Choroid plexus epithelial cell (primary cell): ENCODE results near the gene TAGLN2.
A peak's percentile ranks its signal among the peaks of the same experiment; 100 is the strongest.

Experiments
- DNase-seq: peaks from one replicate; pipeline ENCODE4 v3.0.0-alpha.2; 2010; ENCODE audit warnings: low read depth
- H3K4me3 ChIP-seq: 2 replicates; pipeline ENCODE4 v1.5.1; 2011; ENCODE audit warnings: low read depth, mild to moderate bottlenecking, control low read depth, low read length, moderate library complexity
- TF ChIP-seq, protein P1 (sequence below): conservative IDR thresholded peaks from 2 replicates; pipeline ENCODE4 v1.5.1; 2011; ENCODE audit warnings: low read depth, mild to moderate bottlenecking, control low read depth, inconsistent platforms, low read length, moderate library complexity

Gene TAGLN2

GRCh38 chr1:159930634-159931033, 5.3 kb upstream of the TAGLN2 start:
- DNase-seq = no peak
- H3K4me3 ChIP-seq = no peak overlapping the region
- TF ChIP-seq, protein P1, sequence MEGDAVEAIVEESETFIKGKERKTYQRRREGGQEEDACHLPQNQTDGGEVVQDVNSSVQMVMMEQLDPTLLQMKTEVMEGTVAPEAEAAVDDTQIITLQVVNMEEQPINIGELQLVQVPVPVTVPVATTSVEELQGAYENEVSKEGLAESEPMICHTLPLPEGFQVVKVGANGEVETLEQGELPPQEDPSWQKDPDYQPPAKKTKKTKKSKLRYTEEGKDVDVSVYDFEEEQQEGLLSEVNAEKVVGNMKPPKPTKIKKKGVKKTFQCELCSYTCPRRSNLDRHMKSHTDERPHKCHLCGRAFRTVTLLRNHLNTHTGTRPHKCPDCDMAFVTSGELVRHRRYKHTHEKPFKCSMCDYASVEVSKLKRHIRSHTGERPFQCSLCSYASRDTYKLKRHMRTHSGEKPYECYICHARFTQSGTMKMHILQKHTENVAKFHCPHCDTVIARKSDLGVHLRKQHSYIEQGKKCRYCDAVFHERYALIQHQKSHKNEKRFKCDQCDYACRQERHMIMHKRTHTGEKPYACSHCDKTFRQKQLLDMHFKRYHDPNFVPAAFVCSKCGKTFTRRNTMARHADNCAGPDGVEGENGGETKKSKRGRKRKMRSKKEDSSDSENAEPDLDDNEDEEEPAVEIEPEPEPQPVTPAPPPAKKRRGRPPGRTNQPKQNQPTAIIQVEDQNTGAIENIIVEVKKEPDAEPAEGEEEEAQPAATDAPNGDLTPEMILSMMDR = no peak

GRCh38 chr1:159930216-159930615, 4.9 kb upstream of the TAGLN2 start:
- H3K4me3 ChIP-seq = no peak overlapping the region
- TF ChIP-seq, protein P1 = no peak
- DNase-seq = no peak

DNA sequence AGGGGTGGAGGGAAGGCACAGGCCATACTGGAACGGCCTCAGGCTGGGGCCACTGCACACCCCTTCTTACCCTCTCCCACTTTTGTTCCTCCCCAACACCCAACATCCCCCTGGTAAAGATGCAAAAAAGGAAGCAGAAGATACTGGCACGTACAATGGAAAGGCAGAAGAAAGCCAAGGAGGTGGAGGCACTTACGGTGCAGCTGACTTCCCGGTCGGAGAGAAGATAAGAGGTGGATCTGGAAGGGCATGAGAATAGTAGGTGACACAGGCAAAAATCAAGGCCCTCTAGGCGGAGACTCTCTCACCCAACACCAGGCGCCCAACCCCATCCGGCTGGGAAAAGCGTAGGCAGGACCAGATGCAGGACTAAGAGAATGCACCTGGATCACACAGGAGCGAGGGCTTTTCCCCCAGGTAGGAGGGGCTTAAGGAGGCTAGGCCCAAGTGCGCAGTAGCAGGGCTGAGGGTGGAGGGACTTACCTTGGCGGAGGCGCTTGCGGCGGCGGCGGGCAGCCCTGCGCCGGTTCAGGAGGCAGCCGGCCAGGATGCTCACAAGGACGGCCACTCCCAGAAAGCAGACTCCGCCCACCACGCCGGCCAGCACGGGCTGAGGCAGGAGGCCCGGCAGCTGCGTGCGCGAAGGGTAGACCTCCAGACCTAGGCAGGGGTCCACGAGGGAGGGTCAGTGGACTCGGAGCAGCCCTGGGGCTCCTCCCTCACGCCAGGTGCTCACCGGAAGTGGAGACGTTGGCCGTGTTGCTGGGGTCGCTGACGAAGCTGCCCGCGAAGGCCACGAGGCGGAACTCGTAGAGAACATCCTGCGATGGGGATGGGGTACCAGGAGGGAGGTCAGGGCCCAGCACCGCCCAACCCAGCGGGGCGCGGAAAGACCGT, 4.1 kb upstream of the TAGLN2 start:
- TF ChIP-seq, protein P1 = no peak
- no peak for DNase-seq
- no peak overlapping the region for H3K4me3 ChIP-seq

GRCh38 chr1:159928491-159929050, 3.3 kb upstream of the TAGLN2 start:
- H3K4me3 ChIP-seq = no peak overlapping the region
- TF ChIP-seq, protein P1 = no peak
- DNase-seq = no peak

DNA sequence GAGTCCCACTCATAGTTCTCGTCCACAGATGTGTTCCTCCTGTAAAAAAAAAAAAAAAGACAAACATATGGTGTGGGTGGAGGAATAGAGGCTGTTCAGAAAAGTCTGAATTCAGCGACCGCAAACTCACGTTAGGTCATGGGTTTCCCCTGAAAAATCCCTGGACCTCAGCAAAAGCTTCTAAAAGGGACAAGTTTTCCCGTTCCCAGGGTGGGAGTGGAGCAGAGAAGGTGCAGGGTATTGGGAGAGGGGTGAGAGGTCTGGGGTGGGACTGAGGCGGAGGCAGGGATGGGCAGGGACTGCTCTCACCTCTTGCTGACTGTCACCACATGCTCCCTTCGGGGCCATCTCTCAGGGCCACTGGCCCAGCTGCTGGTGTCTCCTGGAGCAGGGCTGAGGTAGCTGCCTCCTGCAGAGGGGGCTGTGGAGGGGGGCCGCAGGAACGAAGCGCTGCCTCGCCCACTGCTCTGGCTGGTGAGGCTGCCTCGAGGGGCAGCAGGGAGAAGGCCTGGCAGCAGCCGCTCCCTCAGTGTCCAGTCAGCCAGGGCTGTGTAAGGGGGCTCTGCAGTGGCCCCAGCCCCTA, 2.6 kb upstream of the TAGLN2 start:
- DNase-seq = no peak
- TF ChIP-seq, protein P1 = peak; percentile 11
- no peak overlapping the region for H3K4me3 ChIP-seq

DNA sequence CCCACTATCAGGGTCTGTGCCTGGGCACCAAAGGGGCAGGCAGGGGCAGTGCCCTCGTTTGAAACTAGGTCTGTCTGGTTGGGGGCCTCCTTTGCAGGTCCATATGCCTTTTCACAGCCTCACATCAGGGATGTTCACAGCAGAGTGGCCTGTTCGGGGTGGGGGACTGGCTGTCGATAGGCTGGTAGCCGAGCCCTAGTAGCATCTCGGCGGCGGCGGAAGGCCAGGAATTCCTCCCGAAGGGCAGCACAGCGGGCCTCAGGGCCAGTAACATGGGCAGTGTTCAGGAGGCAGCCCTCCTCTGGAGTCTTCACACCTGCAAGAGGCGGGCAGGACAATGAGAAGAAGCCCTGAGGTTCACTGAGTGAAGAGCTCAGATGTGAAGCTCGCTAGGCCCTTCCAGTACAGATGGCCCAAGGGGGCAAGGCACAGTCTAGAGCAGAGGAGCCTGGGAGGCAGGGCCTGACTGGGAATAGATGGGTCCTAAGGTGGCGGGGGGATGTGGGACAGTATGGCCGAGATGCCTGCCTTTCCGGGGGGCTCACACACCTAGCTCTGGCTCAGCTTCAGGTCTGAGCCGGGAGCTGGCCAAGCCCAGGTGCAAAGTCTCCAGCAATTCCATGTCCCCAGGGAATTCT, 2.0 kb upstream of the TAGLN2 start:
- no peak overlapping the region for H3K4me3 ChIP-seq
- TF ChIP-seq, protein P1 = no peak
- DNase-seq = no peak
